HepG2 (cell line): ENCODE data around the gene RCE1. TPM values are rescaled to one million over a fixed set of nuclear protein-coding genes. Genes with fewer than 3 reads are reported as not detected.
A peak's percentile ranks its signal among the peaks of the same experiment; 100 is the strongest.

Source experiments
- ATRX ChIP-seq: sonication (generic); formaldehyde crosslinking; IDR thresholded peaks from 2 replicates; pipeline ENCODE4 v1.4.0; 2020; ENCODE audit warnings: missing genetic modification reagents, borderline replicate concordance
- CBX5 ChIP-seq: sonication (generic); formaldehyde crosslinking; IDR thresholded peaks from 2 replicates; pipeline ENCODE4 v1.4.0; 2020; ENCODE audit warnings: missing genetic modification reagents, borderline replicate concordance
- DNMT1 ChIP-seq: sonication (generic); formaldehyde crosslinking; IDR thresholded peaks from 2 replicates; pipeline ENCODE4 v1.5.1; 2020; ENCODE audit warnings: mild to moderate bottlenecking, missing genetic modification reagents
- KDM2A ChIP-seq: sonication (generic); formaldehyde crosslinking; IDR thresholded peaks from 2 replicates; pipeline ENCODE4 v1.4.0; 2020; ENCODE audit warnings: low read depth, missing genetic modification reagents, borderline replicate concordance
- KDM5A ChIP-seq: fragments of 200-600 bp; sonication (generic); IDR thresholded peaks from 2 replicates; pipeline ENCODE4 v1.7.0; 2018; ENCODE audit warnings: antibody characterized with exemption, mild to moderate bottlenecking, low read length, borderline replicate concordance
- PHF20 ChIP-seq: sonication (generic); formaldehyde crosslinking; IDR thresholded peaks from 2 replicates; pipeline ENCODE4 v1.5.0; 2020; ENCODE audit warnings: mild to moderate bottlenecking, missing genetic modification reagents
- SCMH1 ChIP-seq: sonication (generic); formaldehyde crosslinking; IDR thresholded peaks from 2 replicates; pipeline ENCODE4 v1.9.0; 2021; ENCODE audit warnings: missing genetic modification reagents, mild to moderate bottlenecking, borderline replicate concordance
- SRSF4 ChIP-seq: fragments of 200-400 bp; formaldehyde crosslinking; IDR thresholded peaks from one replicate; pipeline ENCODE4 v1.6.1; 2018; ENCODE audit warnings: mild to moderate bottlenecking, low read depth, low read length, moderate library complexity; ENCODE audit not compliant: poor library complexity, severe bottlenecking
- TFE3 ChIP-seq: IDR thresholded peaks from 2 replicates; pipeline ENCODE4 v1.6.1; 2016
- THAP11 ChIP-seq: IDR thresholded peaks from 2 replicates; pipeline ENCODE4 v1.6.1; 2016; ENCODE audit warnings: missing biosample characterization, missing genetic modification reagents
- TRIM24 ChIP-seq: sonication (generic); formaldehyde crosslinking; IDR thresholded peaks from 2 replicates; pipeline ENCODE4 v1.8.0; 2022; ENCODE audit warnings: mild to moderate bottlenecking, missing genetic modification reagents
- ZNF367 ChIP-seq: sonication (generic); formaldehyde crosslinking; IDR thresholded peaks from 2 replicates; pipeline ENCODE4 v1.4.0; 2020; ENCODE audit warnings: missing genetic modification reagents, borderline replicate concordance
- ZNF670 ChIP-seq: sonication (generic); formaldehyde crosslinking; IDR thresholded peaks from 2 replicates; pipeline ENCODE4 v1.8.0; 2022; ENCODE audit warnings: mild to moderate bottlenecking, missing genetic modification reagents, borderline replicate concordance
- ZNF713 ChIP-seq: sonication (generic); formaldehyde crosslinking; IDR thresholded peaks from 2 replicates; pipeline ENCODE4 v1.4.0; 2020; ENCODE audit warnings: mild to moderate bottlenecking, missing genetic modification reagents
- ZNF772 ChIP-seq: sonication (generic); formaldehyde crosslinking; IDR thresholded peaks from 2 replicates; pipeline ENCODE4 v1.5.0; 2020; ENCODE audit warnings: mild to moderate bottlenecking, missing genetic modification reagents
- ZSCAN22 ChIP-seq: sonication (generic); formaldehyde crosslinking; IDR thresholded peaks from 2 replicates; pipeline ENCODE4 v1.4.0; 2020; ENCODE audit warnings: mild to moderate bottlenecking, missing genetic modification reagents
- polyA plus RNA-seq, 8 experiments: library from polyadenylated mRNA; depleted of rRNA in 3 of 8; stranded (reverse) in 7 of 8; unstranded in 1 of 8; fragments of >200 nt; fragmentation: Illumina TruSeq in 4 of 8; extraction: Trizol in 4 of 8; gene quantifications; 2 replicates each; pipeline versions ENCODE4 v1.2.1 to v1.2.3, GENCODE V29; 2011 to 2016; ENCODE audit warnings: low read depth in 4 of 8, missing spikeins in 1 of 8, mixed read lengths in 1 of 8; ENCODE audit not compliant: insufficient read depth in 1 of 8
- total RNA-seq, 5 experiments: library from RNA; depleted of rRNA; stranded (reverse); fragments of >200 nt; fragmentation: Illumina TruSeq; extraction: Trizol; gene quantifications; 2 replicates each; pipeline ENCODE4 v1.2.3, GENCODE V29; 2016; ENCODE audit warnings: low read depth in 1 of 5

RCE1 gene
- total and polyA plus RNA-seq, 2 of the 13 experiments (the other 11 are each of a cell fraction or from before 2014, with no cell fraction given), result 22.2 to 22.4 TPM

- TF ChIP-seq ZNF713 (CRISPR knock-in tag) (no peak), PHF20 (CRISPR knock-in tag) (no peak), ZSCAN22 (CRISPR knock-in tag) (no peak), ZNF670 (CRISPR knock-in tag) (no peak), ZNF772 (CRISPR knock-in tag) (no peak), TFE3 (0 out of 2 replicates have a peak, but pooled peaks have one; percentile 35), CBX5 (CRISPR knock-in tag) (peak; percentile 70; the same call in 1 of the 2 replicates), ATRX (CRISPR knock-in tag) (no peak), KDM2A (CRISPR knock-in tag) (peak; percentile 20; the same call in 1 of the 2 replicates), TRIM24 (CRISPR knock-in tag) (no peak), SCMH1 (CRISPR knock-in tag) (no peak), THAP11 (CRISPR knock-in tag) (no peak), SRSF4 (no peak), KDM5A (no peak), DNMT1 (CRISPR knock-in tag) (no peak), ZNF367 (CRISPR knock-in tag) (no peak)
These were observed 48.8 kb downstream of the RCE1 start (continued) for GRCh38 chr11:66891851-66892660.
